Neuronal stem cell (in vitro differentiated cells): ENCODE results near the gene MAST4.
A peak's percentile ranks its signal among the peaks of the same experiment; 100 is the strongest.

ENCODE experiments used
- DNase-seq: peaks from one replicate; pipeline ENCODE4 v3.0.0-alpha.2; 2013; ENCODE audit warnings: low spot score
- H2AFZ ChIP-seq: one replicate; pipeline ENCODE4 v1.6.1; 2013; ENCODE audit warnings: mild to moderate bottlenecking, low read length, inconsistent platforms
- H2AK5ac ChIP-seq: 2 replicates; pipeline ENCODE4 v1.6.1; 2013; ENCODE audit warnings: low read depth, mild to moderate bottlenecking, inconsistent platforms, low read length, moderate library complexity, mixed read lengths
- H2BK120ac ChIP-seq: 2 replicates; pipeline ENCODE4 v1.6.1; 2013; ENCODE audit warnings: low read depth, mild to moderate bottlenecking, inconsistent platforms, low read length, moderate library complexity, mixed read lengths
- H2BK12ac ChIP-seq: one replicate; pipeline ENCODE4 v1.6.1; 2013; ENCODE audit warnings: low read length, inconsistent platforms
- H2BK15ac ChIP-seq: 2 replicates; pipeline ENCODE4 v1.6.1; 2013; ENCODE audit warnings: mild to moderate bottlenecking, low read length, inconsistent platforms, mixed read lengths
- H2BK5ac ChIP-seq: one replicate; pipeline ENCODE4 v1.6.1; 2013; ENCODE audit warnings: inconsistent platforms, mild to moderate bottlenecking, low read length, moderate library complexity
- H3K14ac ChIP-seq: one replicate; pipeline ENCODE4 v1.6.1; 2013; ENCODE audit warnings: low read length, inconsistent platforms
- H3K18ac ChIP-seq: 2 replicates; pipeline ENCODE4 v1.6.1; 2013; ENCODE audit warnings: low read length, inconsistent platforms
- H3K23ac ChIP-seq: 2 replicates; pipeline ENCODE4 v1.6.1; 2013; ENCODE audit warnings: low read depth, mild to moderate bottlenecking, mixed read lengths, low read length, inconsistent platforms; ENCODE audit not compliant: poor library complexity
- H3K27ac ChIP-seq: replicated peaks from 3 replicates; pipeline ENCODE4 v1.5.1; 2013; ENCODE audit warnings: low read length, inconsistent platforms
- H3K27me3 ChIP-seq, 3 experiments: 2 replicates each; pipeline ENCODE4 v1.6.1; 2013; ENCODE audit warnings: low read length in 3 of 3, mild to moderate bottlenecking in 2 of 3, inconsistent platforms in 1 of 3, low read depth in 1 of 3, mixed read lengths in 1 of 3, moderate library complexity in 1 of 3; ENCODE audit not compliant: control insufficient read depth in 3 of 3, insufficient read depth in 3 of 3
- H3K36me3 ChIP-seq, 2 donors: replicated peaks in 1 of 2; 2 replicates each; pipeline ENCODE4 v1.6.1; 2013; ENCODE audit warnings: low read length in 2 of 2; ENCODE audit not compliant: control insufficient read depth in 2 of 2, insufficient read depth in 2 of 2
- H3K4ac ChIP-seq: 2 replicates; pipeline ENCODE4 v1.6.1; 2013; ENCODE audit warnings: inconsistent platforms, mild to moderate bottlenecking, low read length, moderate library complexity
- H3K4me1 ChIP-seq, 2 donors: 1 replicate in 1 of 2; 2 replicates in 1 of 2; pipeline ENCODE4 v1.6.1; 2013; ENCODE audit warnings: low read length in 2 of 2, low read depth in 1 of 2; ENCODE audit not compliant: control insufficient read depth in 2 of 2, insufficient read depth in 1 of 2
- H3K4me2 ChIP-seq: one replicate; pipeline ENCODE4 v1.6.1; 2013; ENCODE audit warnings: mild to moderate bottlenecking, low read length, inconsistent platforms; ENCODE audit not compliant: insufficient read depth, poor library complexity, severe bottlenecking
- H3K4me3 ChIP-seq, 2 donors: 2 replicates each; pipeline ENCODE4 v1.5.1; 2013; ENCODE audit warnings: low read length in 2 of 2, mild to moderate bottlenecking in 2 of 2, inconsistent platforms in 1 of 2, moderate library complexity in 1 of 2
- H3K79me1 ChIP-seq: one replicate; pipeline ENCODE4 v1.6.1; 2013; ENCODE audit warnings: low read depth, mild to moderate bottlenecking, inconsistent platforms, low read length, moderate library complexity
- H3K9ac ChIP-seq: one replicate; pipeline ENCODE4 v1.6.1; 2013; ENCODE audit warnings: mild to moderate bottlenecking, low read depth, low read length, inconsistent platforms; ENCODE audit not compliant: poor library complexity
- H3K9me3 ChIP-seq, 2 donors: replicated peaks in 1 of 2; 2 replicates each; pipeline versions ENCODE3 to v1.6.1; 2013; ENCODE audit warnings: low read length in 2 of 2, mild to moderate bottlenecking in 2 of 2, inconsistent platforms in 1 of 2, low read depth in 1 of 2, mixed read lengths in 1 of 2, moderate library complexity in 1 of 2; ENCODE audit not compliant: control insufficient read depth in 2 of 2, insufficient read depth in 1 of 2
- H4K8ac ChIP-seq: one replicate; pipeline ENCODE4 v1.6.1; 2013; ENCODE audit warnings: low read depth, mild to moderate bottlenecking, inconsistent platforms, low read length, moderate library complexity
- H4K91ac ChIP-seq: one replicate; pipeline ENCODE4 v1.6.1; 2013; ENCODE audit warnings: low read length, low read depth, mild to moderate bottlenecking, inconsistent platforms; ENCODE audit not compliant: poor library complexity
- WGBS, 2 donors: extraction: QIAGEN DNeasy Blood & Tissue Kit; methylation state at CpG; one replicate each; pipeline ENCODE4 v1.1.7; 2013; ENCODE audit warnings: missing lambda C conversion rate in 2 of 2, mixed read lengths in 1 of 2; ENCODE audit not compliant: insufficient read length in 2 of 2, insufficient replicate concordance in 1 of 2; ENCODE audit errors: extremely low coverage in 2 of 2; 5-methylcytosine and 5-hydroxymethylcytosine counted together

Gene MAST4

DNA sequence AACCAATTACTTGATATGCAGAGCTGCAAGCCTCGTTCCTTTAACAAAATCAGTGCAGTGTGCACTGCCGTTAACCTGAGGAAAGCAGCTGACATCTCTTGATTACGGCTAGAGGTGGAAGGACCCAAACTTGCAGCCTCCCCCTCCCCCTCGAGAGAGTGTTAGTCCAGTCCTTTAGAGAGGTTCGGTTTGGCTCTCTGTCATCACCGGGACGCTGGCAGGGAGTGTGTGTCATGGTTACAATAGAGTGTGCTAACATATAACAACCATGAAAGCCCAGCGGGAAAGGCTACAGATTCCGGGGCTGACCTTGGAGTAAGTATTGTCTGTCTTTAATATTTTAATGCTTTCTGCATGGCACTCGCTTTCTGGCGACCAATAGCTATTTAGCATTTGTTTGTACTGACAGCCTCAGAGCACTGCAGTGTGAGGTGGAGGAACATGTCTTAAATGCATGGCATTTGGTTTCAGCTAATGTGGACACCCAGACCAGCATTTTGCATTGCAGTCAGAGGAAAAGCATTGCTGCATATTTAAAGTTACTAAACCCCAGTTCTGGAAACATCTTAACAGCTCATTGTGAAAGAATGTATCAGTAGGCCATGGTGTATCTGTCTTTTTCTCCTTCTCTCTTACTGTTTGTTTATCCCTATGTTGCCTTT is 362.9 kb downstream of the MAST4 start:
- H2BK120ac ChIP-seq, result no peak overlapping the region
- no peak overlapping the region for H4K8ac ChIP-seq
- no peak overlapping the region for H2AK5ac ChIP-seq
- H2BK5ac ChIP-seq, result no peak overlapping the region
- H3K27me3 ChIP-seq, result no peaks in the 10 kb centered on the region
- H3K79me1 ChIP-seq, result no peaks in the 10 kb centered on the region
- H3K9me3 ChIP-seq, result no peaks in the 10 kb centered on the region
- no peak overlapping the region for H2BK15ac ChIP-seq
- WGBS, 2 donors, result no CpG with 5 or more reads among the region's 11 CpGs
- H4K91ac ChIP-seq, result no peak overlapping the region
- H3K27ac ChIP-seq, result no peak overlapping the region
- H3K9ac ChIP-seq, result peak overlapping the region; percentile 68
- H3K36me3 ChIP-seq, result no peaks in the 10 kb centered on the region
- H3K4me2 ChIP-seq, result peak overlapping the region; percentile 52
- H3K18ac ChIP-seq, result peak overlapping the region; percentile 49
- peak overlapping the region; percentile 79 for H2AFZ ChIP-seq
- H3K23ac ChIP-seq, result no peak overlapping the region
- DNase-seq, result no peak
- no peak overlapping the region for H2BK12ac ChIP-seq
- H3K4me3 ChIP-seq, result peak overlapping the region in 1 of 2 donors; percentile 41
- peaks cover 9 to 27% of the 10 kb centered on the region in 2 donors for H3K4me1 ChIP-seq
- no peak overlapping the region for H3K14ac ChIP-seq
- no peak overlapping the region for H3K4ac ChIP-seq

DNA sequence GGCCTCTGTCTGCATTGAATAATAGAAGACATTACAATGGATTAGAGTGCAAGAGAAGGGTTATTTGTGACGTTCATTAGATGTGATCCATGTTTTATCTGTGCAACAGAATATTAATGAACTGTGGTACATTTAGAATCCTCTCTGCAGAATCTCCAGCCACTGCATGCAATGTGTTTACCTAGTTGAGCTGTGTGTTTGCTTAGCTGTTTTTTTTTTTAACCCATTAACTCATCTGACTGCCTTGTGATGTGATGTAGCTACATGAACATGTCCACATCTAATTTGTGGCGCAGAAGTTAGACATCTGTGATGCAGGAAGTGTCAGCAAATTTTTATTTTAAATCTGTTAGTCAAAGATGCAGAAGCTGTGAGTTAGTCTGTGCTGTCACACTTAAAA is 363.5 kb downstream of the MAST4 start:
- H3K23ac ChIP-seq, result no peak overlapping the region
- no peaks in the 10 kb centered on the region for H3K36me3 ChIP-seq
- H2BK15ac ChIP-seq, result no peak overlapping the region
- no peak overlapping the region for H2AK5ac ChIP-seq
- no peak overlapping the region for H2BK5ac ChIP-seq
- H4K8ac ChIP-seq, result no peak overlapping the region
- H3K27ac ChIP-seq, result no peak overlapping the region
- no peak overlapping the region for H2BK12ac ChIP-seq
- H3K18ac ChIP-seq, result no peak overlapping the region
- H3K4me3 ChIP-seq, result peak overlapping the region in 1 of 2 donors; percentile 41
- H3K4ac ChIP-seq, result no peak overlapping the region
- no peak overlapping the region for H2BK120ac ChIP-seq
- H3K79me1 ChIP-seq, result no peaks in the 10 kb centered on the region
- peaks cover 9 to 27% of the 10 kb centered on the region in 2 donors for H3K4me1 ChIP-seq
- peak overlapping the region; percentile 79 for H2AFZ ChIP-seq
- H3K14ac ChIP-seq, result no peak overlapping the region
- H3K4me2 ChIP-seq, result no peak overlapping the region
- no peak for DNase-seq
- H3K27me3 ChIP-seq, result no peaks in the 10 kb centered on the region
- no peak overlapping the region for H3K9ac ChIP-seq
- no CpG with 5 or more reads among the region's 2 CpGs for WGBS, 2 donors
- H4K91ac ChIP-seq, result no peak overlapping the region
- H3K9me3 ChIP-seq, result no peaks in the 10 kb centered on the region

- H3K14ac ChIP-seq, result no peak overlapping the region
- no peak overlapping the region for H3K27ac ChIP-seq
- no peaks in the 10 kb centered on the region for H3K27me3 ChIP-seq
- H3K9me3 ChIP-seq, result no peaks in the 10 kb centered on the region
- H4K91ac ChIP-seq, result no peak overlapping the region
- no peak overlapping the region for H2BK15ac ChIP-seq
- H2AK5ac ChIP-seq, result no peak overlapping the region
- no peak overlapping the region for H3K18ac ChIP-seq
- H3K4me2 ChIP-seq, result no peak overlapping the region
- no peak for DNase-seq
- H3K9ac ChIP-seq, result no peak overlapping the region
- no peak overlapping the region for H3K23ac ChIP-seq
- H2BK12ac ChIP-seq, result no peak overlapping the region
- H3K4me1 ChIP-seq, result peaks cover 9 to 27% of the 10 kb centered on the region in 2 donors
- no CpG with 5 or more reads among the region's 7 CpGs for WGBS, 2 donors
- no peaks in the 10 kb centered on the region for H3K79me1 ChIP-seq
- no peaks in the 10 kb centered on the region for H3K36me3 ChIP-seq
- H2BK5ac ChIP-seq, result no peak overlapping the region
- peak overlapping the region; percentile 52 for H2AFZ ChIP-seq
- no peak overlapping the region for H3K4ac ChIP-seq
- H3K4me3 ChIP-seq, result no peak overlapping the region
- H4K8ac ChIP-seq, result no peak overlapping the region
- no peak overlapping the region for H2BK120ac ChIP-seq
Measured at GRCh38 chr5:66960369-66961137, 364.4 kb downstream of the MAST4 start.

DNA sequence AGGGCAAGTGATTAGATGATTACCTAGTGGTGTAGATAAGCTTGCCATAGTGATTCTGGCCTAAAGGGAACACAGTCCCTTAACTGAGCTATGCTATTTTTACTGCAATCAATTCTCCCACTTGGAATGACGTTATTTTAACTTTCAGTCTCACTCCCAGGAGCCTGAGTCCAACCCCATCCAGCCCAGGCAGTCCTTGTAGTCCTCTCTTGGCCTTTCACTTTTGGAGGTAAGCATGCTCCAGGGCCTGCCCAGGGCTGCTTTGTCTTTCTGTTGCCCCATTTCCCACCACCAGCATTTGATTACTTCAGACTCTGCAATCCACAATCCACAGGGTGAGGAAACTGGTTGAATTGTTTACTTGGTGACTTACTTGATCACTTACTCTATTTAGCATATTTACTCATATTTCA is 367.4 kb downstream of the MAST4 start:
- Histone ChIP-seq H3K9ac (no peak overlapping the region), H3K4me3 (no peak overlapping the region), H3K36me3 (no peaks in the 10 kb centered on the region), H3K79me1 (no peaks in the 10 kb centered on the region), H4K91ac (no peak overlapping the region), H3K23ac (no peak overlapping the region), H3K9me3 (no peaks in the 10 kb centered on the region), H2AK5ac (no peak overlapping the region), H4K8ac (no peak overlapping the region), H3K4me1 (peaks cover 9 to 25% of the 10 kb centered on the region in 2 donors), H2BK5ac (no peak overlapping the region), H2BK12ac (no peak overlapping the region), H2AFZ (peak overlapping the region; percentile 82), H3K18ac (no peak overlapping the region), H3K4me2 (no peak overlapping the region), H3K27me3 (no peaks in the 10 kb centered on the region), H2BK15ac (no peak overlapping the region), H3K14ac (no peak overlapping the region), H3K27ac (no peak overlapping the region), H3K4ac (no peak overlapping the region), H2BK120ac (no peak overlapping the region)
- no peak for DNase-seq
- WGBS, 2 donors, result no CpG with 5 or more reads among the region's 1 CpG
